ENCODE measurements around the gene CDK17.
A peak's percentile ranks its signal among the peaks of the same experiment; 100 is the strongest.

CDK17 gene

GRCh38 chr12:96237465-96238077 lies 162.7 kb downstream of the CDK17 start:
- peak; percentile 31 to 39 for DNase-seq (ENCODE audit: low read depth in 2 of 2)

- no peak for DNase-seq (ENCODE audit: low read depth in 2 of 2)
Measured at GRCh38 chr12:96237035-96237434, 163.2 kb downstream of the CDK17 start.

GRCh38 chr12:96236221-96236822 lies 163.9 kb downstream of the CDK17 start:
- DNase-seq (ENCODE audit: low read depth in 2 of 2), result no peak

- no peak for DNase-seq (ENCODE audit: low read depth in 2 of 2)
Measured at GRCh38 chr12:96235484-96235826, 164.8 kb downstream of the CDK17 start.

- DNase-seq (ENCODE audit: low read depth in 2 of 2), result no peak
Measured at GRCh38 chr12:96234591-96235483, 165.4 kb downstream of the CDK17 start.

GRCh38 chr12:96233939-96234461 lies 166.2 kb downstream of the CDK17 start:
- DNase-seq (ENCODE audit: low read depth in 2 of 2), result no peak

GRCh38 chr12:96233168-96233567 lies 167.1 kb downstream of the CDK17 start:
- no peak for DNase-seq (ENCODE audit: low read depth in 2 of 2)

- DNase-seq (ENCODE audit: low read depth in 2 of 2), result no peak
Measured at GRCh38 chr12:96230646-96231045, 169.6 kb downstream of the CDK17 start.

GRCh38 chr12:96228566-96229248 lies 171.5 kb downstream of the CDK17 start:
- no peak for DNase-seq (ENCODE audit: low read depth in 2 of 2)
